Nephron (organoid): ENCODE results near the gene SH2D7.

Experiments used
- H3K27ac Mint-ChIP-seq, 3 experiments: 2 replicates each; pipeline ENCODE4 v1.8.0; 2020; ENCODE audit warnings: mixed read lengths in 3 of 3, mild to moderate bottlenecking in 2 of 3, moderate library complexity in 1 of 3
- H3K27me3 Mint-ChIP-seq: 2 replicates; pipeline ENCODE4 v1.8.0; 2021; ENCODE audit warnings: low read depth, mild to moderate bottlenecking, moderate library complexity, mixed read lengths
- H3K36me3 Mint-ChIP-seq: 2 replicates; pipeline ENCODE4 v1.8.0; 2020; ENCODE audit warnings: low read depth, mixed read lengths
- H3K4me1 Mint-ChIP-seq: 2 replicates; pipeline ENCODE4 v1.8.0; 2020; ENCODE audit warnings: mixed read lengths
- H3K4me3 Mint-ChIP-seq, 3 experiments: 2 replicates each; pipeline ENCODE4 v1.8.0; 2020; ENCODE audit warnings: mild to moderate bottlenecking in 3 of 3, mixed read lengths in 3 of 3, moderate library complexity in 2 of 3
- H3K9me3 Mint-ChIP-seq: 2 replicates; pipeline ENCODE4 v1.8.0; 2020; ENCODE audit warnings: mixed read lengths
- TF ChIP-seq, protein P1 (sequence below), 3 experiments: fragments of 200-600 bp; sonication (generic); IDR thresholded peaks; one replicate each; pipeline ENCODE4 v1.5.0; 2021; ENCODE audit warnings: antibody characterized with exemption in 3 of 3; ENCODE audit not compliant: unreplicated experiment in 3 of 3

Gene SH2D7

GRCh38 chr15:78082743-78083110 lies 9.6 kb upstream of the SH2D7 start:
- Mint-ChIP-seq H3K9me3 (no peaks in the 10 kb centered on the region), H3K36me3 (no peaks in the 10 kb centered on the region), H3K27me3 (peaks cover 9% of the 10 kb centered on the region), H3K27ac (no peak overlapping the region), H3K4me3 (no peak overlapping the region), H3K4me1 (peaks cover 5% of the 10 kb centered on the region)
- TF ChIP-seq, protein P1, sequence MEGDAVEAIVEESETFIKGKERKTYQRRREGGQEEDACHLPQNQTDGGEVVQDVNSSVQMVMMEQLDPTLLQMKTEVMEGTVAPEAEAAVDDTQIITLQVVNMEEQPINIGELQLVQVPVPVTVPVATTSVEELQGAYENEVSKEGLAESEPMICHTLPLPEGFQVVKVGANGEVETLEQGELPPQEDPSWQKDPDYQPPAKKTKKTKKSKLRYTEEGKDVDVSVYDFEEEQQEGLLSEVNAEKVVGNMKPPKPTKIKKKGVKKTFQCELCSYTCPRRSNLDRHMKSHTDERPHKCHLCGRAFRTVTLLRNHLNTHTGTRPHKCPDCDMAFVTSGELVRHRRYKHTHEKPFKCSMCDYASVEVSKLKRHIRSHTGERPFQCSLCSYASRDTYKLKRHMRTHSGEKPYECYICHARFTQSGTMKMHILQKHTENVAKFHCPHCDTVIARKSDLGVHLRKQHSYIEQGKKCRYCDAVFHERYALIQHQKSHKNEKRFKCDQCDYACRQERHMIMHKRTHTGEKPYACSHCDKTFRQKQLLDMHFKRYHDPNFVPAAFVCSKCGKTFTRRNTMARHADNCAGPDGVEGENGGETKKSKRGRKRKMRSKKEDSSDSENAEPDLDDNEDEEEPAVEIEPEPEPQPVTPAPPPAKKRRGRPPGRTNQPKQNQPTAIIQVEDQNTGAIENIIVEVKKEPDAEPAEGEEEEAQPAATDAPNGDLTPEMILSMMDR (IDR thresholded peaks at IDR 0.05; ENCODE audit: unreplicated experiment in 3 of 3), result no peak

GRCh38 chr15:78083186-78083585 lies 9.2 kb upstream of the SH2D7 start:
- peaks cover 12% of the 10 kb centered on the region for H3K27me3 Mint-ChIP-seq
- peaks cover 5% of the 10 kb centered on the region for H3K4me1 Mint-ChIP-seq
- no peak overlapping the region for H3K27ac Mint-ChIP-seq
- H3K36me3 Mint-ChIP-seq, result no peaks in the 10 kb centered on the region
- no peak overlapping the region for H3K4me3 Mint-ChIP-seq
- H3K9me3 Mint-ChIP-seq, result no peaks in the 10 kb centered on the region
- TF ChIP-seq, protein P1 (IDR thresholded peaks at IDR 0.05; ENCODE audit: unreplicated experiment in 3 of 3), result no peak

DNA sequence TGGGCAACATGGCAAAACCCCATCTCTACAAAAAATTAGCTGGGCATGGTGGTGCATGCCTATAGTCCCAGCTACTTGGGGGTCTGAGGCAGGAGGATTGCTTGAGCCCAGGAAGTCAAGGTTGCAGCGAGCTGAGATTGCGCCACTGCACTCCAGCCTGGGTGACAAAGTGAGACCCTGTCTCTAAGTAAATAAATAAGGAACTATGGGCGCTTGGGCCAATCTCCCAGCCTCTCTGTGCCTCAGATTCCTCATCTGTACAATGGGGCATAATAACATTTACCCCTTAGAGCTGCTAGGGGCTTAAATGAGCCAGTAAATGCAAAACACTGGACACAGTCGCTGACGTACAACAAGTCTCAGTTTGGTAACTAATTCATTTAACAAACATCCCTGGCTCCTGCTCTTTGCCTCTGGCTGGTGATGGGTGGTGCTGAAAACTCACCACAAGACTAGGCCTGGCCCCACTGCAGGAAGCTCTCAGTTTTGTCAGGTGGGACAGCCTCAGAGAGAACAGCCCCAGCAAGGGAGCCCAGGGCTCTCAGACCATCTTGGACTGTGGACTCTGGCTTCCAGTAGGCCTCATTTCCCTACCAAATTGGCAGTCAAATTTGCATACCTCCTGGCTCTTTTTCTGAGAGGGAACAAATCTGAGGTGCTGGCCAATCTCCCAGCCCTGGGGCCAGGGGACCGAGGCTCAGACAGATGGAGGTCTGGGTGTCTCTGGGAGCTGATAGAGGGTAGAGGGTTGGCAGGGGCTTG lies 8.5 kb upstream of the SH2D7 start:
- H3K9me3 Mint-ChIP-seq, result no peaks in the 10 kb centered on the region
- no peak overlapping the region for H3K4me3 Mint-ChIP-seq
- no peaks in the 10 kb centered on the region for H3K36me3 Mint-ChIP-seq
- peak overlapping the region in 1 of 3 experiments; percentile 33 for H3K27ac Mint-ChIP-seq
- TF ChIP-seq, protein P1 (IDR thresholded peaks at IDR 0.05; ENCODE audit: unreplicated experiment in 3 of 3), result no peak
- H3K4me1 Mint-ChIP-seq, result peaks cover 5% of the 10 kb centered on the region
- peaks cover 12% of the 10 kb centered on the region for H3K27me3 Mint-ChIP-seq

DNA sequence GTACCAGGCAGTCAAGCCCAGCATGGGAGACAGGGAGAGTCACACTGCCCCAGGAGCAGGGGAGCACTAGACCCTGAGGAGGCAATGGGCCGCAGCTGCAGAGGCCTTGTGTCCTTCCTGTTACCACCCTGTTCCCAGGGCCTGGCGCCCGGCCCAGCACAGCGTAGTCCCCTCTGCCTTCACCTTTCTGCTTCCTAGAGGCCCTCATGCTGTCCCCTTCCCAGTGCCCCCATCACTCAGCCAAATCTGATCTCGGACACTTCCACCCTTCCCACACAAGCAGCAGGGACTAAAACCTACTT lies 8.0 kb upstream of the SH2D7 start:
- peaks cover 12% of the 10 kb centered on the region for H3K27me3 Mint-ChIP-seq
- H3K4me3 Mint-ChIP-seq, result no peak overlapping the region
- H3K9me3 Mint-ChIP-seq, result no peaks in the 10 kb centered on the region
- H3K4me1 Mint-ChIP-seq, result peaks cover 5% of the 10 kb centered on the region
- TF ChIP-seq, protein P1 (IDR thresholded peaks at IDR 0.05; ENCODE audit: unreplicated experiment in 3 of 3), result no peak
- no peak overlapping the region for H3K27ac Mint-ChIP-seq
- no peaks in the 10 kb centered on the region for H3K36me3 Mint-ChIP-seq

DNA sequence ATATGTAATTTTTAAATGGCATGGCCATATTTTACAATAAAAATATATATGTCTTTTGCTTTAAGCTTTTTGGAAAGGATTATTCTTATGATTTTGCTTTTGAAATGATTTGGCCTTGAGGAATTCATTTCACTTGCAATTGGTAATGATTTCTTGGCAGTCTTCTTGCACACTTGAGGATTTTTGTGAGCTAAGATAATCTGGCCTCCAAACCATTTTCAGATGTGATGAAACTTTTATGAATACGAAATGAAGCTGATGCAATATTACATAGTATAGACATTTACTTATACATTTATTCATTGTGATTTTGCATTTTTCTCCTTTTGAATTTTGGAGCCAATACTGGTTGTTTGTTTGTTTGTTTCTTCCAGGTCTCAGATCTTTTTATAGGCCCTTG lies 6.4 kb upstream of the SH2D7 start:
- Mint-ChIP-seq H3K27ac (no peak overlapping the region), H3K4me1 (peaks cover 10% of the 10 kb centered on the region), H3K4me3 (no peak overlapping the region), H3K27me3 (peaks cover 12% of the 10 kb centered on the region), H3K36me3 (no peaks in the 10 kb centered on the region), H3K9me3 (no peaks in the 10 kb centered on the region)
- TF ChIP-seq, protein P1 (IDR thresholded peaks at IDR 0.05; ENCODE audit: unreplicated experiment in 3 of 3), result no peak
